Diencephalon (tissue), 1 donor: ENCODE data around the gene MLNR. TPM values are rescaled to one million over a fixed set of nuclear protein-coding genes. Genes with fewer than 3 reads are reported as not detected.

Source experiments
- small RNA-seq: library from RNA; depleted of rRNA; stranded (forward); fragments of <200 nt; gene quantifications from one replicate; pipeline ENCODE3, GENCODE V24; 2014
- total RNA-seq: library from RNA; depleted of rRNA; stranded (reverse); fragments of >200 nt; gene quantifications from one replicate; pipeline ENCODE4 v1.2.3, GENCODE V29; 2014

The MLNR gene, protein sequence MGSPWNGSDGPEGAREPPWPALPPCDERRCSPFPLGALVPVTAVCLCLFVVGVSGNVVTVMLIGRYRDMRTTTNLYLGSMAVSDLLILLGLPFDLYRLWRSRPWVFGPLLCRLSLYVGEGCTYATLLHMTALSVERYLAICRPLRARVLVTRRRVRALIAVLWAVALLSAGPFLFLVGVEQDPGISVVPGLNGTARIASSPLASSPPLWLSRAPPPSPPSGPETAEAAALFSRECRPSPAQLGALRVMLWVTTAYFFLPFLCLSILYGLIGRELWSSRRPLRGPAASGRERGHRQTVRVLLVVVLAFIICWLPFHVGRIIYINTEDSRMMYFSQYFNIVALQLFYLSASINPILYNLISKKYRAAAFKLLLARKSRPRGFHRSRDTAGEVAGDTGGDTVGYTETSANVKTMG
- not detected for total RNA-seq

GRCh38 chr13:49220036-49220855, at the start of gene MLNR:
Gene MLNR (plus strand): TSS chr13:49220338. CDS start chr13:49220338, 0 bp downstream.

GRCh38 chr13:49247643-49248621, 27.8 kb downstream of the MLNR start, which contains the start of gene CDADC1:
Gene CDADC1 (plus strand): TSS chr13:49247925. CDS start chr13:49248038, 113 bp downstream.

Small RNA genes within 50 kb of the gene (small RNA-seq; reads per million reads assigned to genes)
- not detected for gene COX7CP1

Other genes starting within 250 kb of the MLNR start
- 125 TPM for gene FNDC3A, start 244.4 kb upstream of the MLNR start, total RNA-seq
- 12.9 TPM for gene CDADC1, start 27.6 kb downstream of the MLNR start, total RNA-seq
- gene CAB39L, start 223.7 kb downstream of the MLNR start, total RNA-seq, result 53.1 TPM
- gene SETDB2, start 223.9 kb downstream of the MLNR start, total RNA-seq, result 20.1 TPM